Measurements from ENCODE around the gene PRKAG2.
"Not testable (repeated sequence)": the region's sequence is repeated elsewhere in the genome, so short reads cannot be mapped to it uniquely, and the experiment has no call there.

Gene PRKAG2

GRCh38 chr7:151834271-151835035, 42.5 kb downstream of the PRKAG2 start:
- DNase-seq (ENCODE audit: low spot score), result no peak

GRCh38 chr7:151833691-151834090, 43.2 kb downstream of the PRKAG2 start:
- DNase-seq (ENCODE audit: low spot score), result no peak

GRCh38 chr7:151833213-151833651, 43.7 kb downstream of the PRKAG2 start:
- DNase-seq (ENCODE audit: low spot score), result no peak

- no peak for DNase-seq (ENCODE audit: low spot score)
These were observed 44.3 kb downstream of the PRKAG2 start for GRCh38 chr7:151832656-151833055.

GRCh38 chr7:151832138-151832537, 44.8 kb downstream of the PRKAG2 start:
- no peak for DNase-seq (ENCODE audit: low spot score)

GRCh38 chr7:151831606-151832005, 45.3 kb downstream of the PRKAG2 start:
- DNase-seq (ENCODE audit: low spot score), result no peak

- DNase-seq (ENCODE audit: low spot score), result no peak
These were observed 46.6 kb downstream of the PRKAG2 start for GRCh38 chr7:151830121-151830830.

- no peak for DNase-seq (ENCODE audit: low spot score)
These were observed 47.2 kb downstream of the PRKAG2 start for GRCh38 chr7:151829707-151830106.

- no peak for DNase-seq (ENCODE audit: low spot score)
These were observed 49.3 kb downstream of the PRKAG2 start for GRCh38 chr7:151827620-151828019.

GRCh38 chr7:151826316-151826715, 50.6 kb downstream of the PRKAG2 start:
- DNase-seq (ENCODE audit: low spot score), result not testable (repeated sequence)

GRCh38 chr7:151825721-151826120, 51.2 kb downstream of the PRKAG2 start:
- no peak for DNase-seq (ENCODE audit: low spot score)

- no peak for DNase-seq (ENCODE audit: low spot score)
These were observed 52.5 kb downstream of the PRKAG2 start for GRCh38 chr7:151824373-151824933.

GRCh38 chr7:151823566-151824372, 53.1 kb downstream of the PRKAG2 start:
- no peak for DNase-seq (ENCODE audit: low spot score)

- DNase-seq (ENCODE audit: low spot score), result no peak
These were observed 54.3 kb downstream of the PRKAG2 start for GRCh38 chr7:151822541-151823181.

GRCh38 chr7:151821806-151822540, 54.9 kb downstream of the PRKAG2 start:
- DNase-seq (ENCODE audit: low spot score), result no peak

- DNase-seq (ENCODE audit: low spot score), result no peak
These were observed 55.7 kb downstream of the PRKAG2 start for GRCh38 chr7:151821226-151821625.

GRCh38 chr7:151820491-151821105, 56.3 kb downstream of the PRKAG2 start:
- no peak for DNase-seq (ENCODE audit: low spot score)

GRCh38 chr7:151819866-151820265, 57.0 kb downstream of the PRKAG2 start:
- no peak for DNase-seq (ENCODE audit: low spot score)

- DNase-seq (ENCODE audit: low spot score), result no peak
These were observed 58.0 kb downstream of the PRKAG2 start for GRCh38 chr7:151818674-151819519.

Data from kidney capillary endothelial cell (primary cell).